ENCODE measurements around the gene MOV10. TPM values are rescaled to one million over a fixed set of nuclear protein-coding genes. Genes with fewer than 3 reads are reported as not detected.

Gene MOV10
- total and polyA plus RNA-seq, 10 of the 15 experiments (the other 5 are each of a cell fraction or from before 2014, with no cell fraction given), result 21.0 to 80.3 (median 49.8) TPM

- no peak for TF ChIP-seq MTA3 (IDR thresholded peaks at IDR 0.05; ENCODE audit: borderline replicate concordance, low read length)
- TF ChIP-seq SREBF2 (IDR thresholded peaks at IDR 0.05; ENCODE audit: low read length), result no peak
- TF ChIP-seq, protein P1, sequence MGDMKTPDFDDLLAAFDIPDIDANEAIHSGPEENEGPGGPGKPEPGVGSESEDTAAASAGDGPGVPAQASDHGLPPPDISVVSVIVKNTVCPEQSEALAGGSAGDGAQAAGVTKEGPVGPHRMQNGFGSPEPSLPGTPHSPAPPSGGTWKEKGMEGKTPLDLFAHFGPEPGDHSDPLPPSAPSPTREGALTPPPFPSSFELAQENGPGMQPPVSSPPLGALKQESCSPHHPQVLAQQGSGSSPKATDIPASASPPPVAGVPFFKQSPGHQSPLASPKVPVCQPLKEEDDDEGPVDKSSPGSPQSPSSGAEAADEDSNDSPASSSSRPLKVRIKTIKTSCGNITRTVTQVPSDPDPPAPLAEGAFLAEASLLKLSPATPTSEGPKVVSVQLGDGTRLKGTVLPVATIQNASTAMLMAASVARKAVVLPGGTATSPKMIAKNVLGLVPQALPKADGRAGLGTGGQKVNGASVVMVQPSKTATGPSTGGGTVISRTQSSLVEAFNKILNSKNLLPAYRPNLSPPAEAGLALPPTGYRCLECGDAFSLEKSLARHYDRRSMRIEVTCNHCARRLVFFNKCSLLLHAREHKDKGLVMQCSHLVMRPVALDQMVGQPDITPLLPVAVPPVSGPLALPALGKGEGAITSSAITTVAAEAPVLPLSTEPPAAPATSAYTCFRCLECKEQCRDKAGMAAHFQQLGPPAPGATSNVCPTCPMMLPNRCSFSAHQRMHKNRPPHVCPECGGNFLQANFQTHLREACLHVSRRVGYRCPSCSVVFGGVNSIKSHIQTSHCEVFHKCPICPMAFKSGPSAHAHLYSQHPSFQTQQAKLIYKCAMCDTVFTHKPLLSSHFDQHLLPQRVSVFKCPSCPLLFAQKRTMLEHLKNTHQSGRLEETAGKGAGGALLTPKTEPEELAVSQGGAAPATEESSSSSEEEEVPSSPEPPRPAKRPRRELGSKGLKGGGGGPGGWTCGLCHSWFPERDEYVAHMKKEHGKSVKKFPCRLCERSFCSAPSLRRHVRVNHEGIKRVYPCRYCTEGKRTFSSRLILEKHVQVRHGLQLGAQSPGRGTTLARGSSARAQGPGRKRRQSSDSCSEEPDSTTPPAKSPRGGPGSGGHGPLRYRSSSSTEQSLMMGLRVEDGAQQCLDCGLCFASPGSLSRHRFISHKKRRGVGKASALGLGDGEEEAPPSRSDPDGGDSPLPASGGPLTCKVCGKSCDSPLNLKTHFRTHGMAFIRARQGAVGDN (IDR thresholded peaks at IDR 0.05), result no peak
- TF ChIP-seq WRNIP1 (IDR thresholded peaks at IDR 0.05; ENCODE audit: borderline replicate concordance, low read depth, low read length), result no peak
- TF ChIP-seq MTA2 (IDR thresholded peaks at IDR 0.05; ENCODE audit: low read depth), result no peak
- TF ChIP-seq SUZ12 (IDR thresholded peaks at IDR 0.05; ENCODE audit: unreplicated experiment), result no peak
- TF ChIP-seq YY1 (IDR thresholded peaks at IDR 0.05; ENCODE audit: low read depth, low read length), result peak; percentile 61; the same call in 1 of the 2 replicates
- 0 out of 2 replicates have a peak, but pooled peaks have one; percentile 69 for TF ChIP-seq RB1 (IDR thresholded peaks at IDR 0.05; ENCODE audit: borderline replicate concordance)
- no peak for TF ChIP-seq ATF3 (IDR thresholded peaks at IDR 0.05; ENCODE audit: borderline replicate concordance, extremely low read depth, low read depth, low read length)
- TF ChIP-seq BCL11A (IDR thresholded peaks at IDR 0.05; ENCODE audit: low read depth, low read length), result no peak
- no peak for TF ChIP-seq STAT1 (conservative IDR thresholded peaks at IDR 0.05)
- TF ChIP-seq ATF7 (IDR thresholded peaks at IDR 0.05; ENCODE audit: low read depth), result no peak
- peak; percentile 93 to 99 (median 97); a peak in 5 of 6 replicates for TF ChIP-seq CTCF (IDR thresholded peaks at IDR 0.05 in 2 of 3, conservative IDR thresholded peaks at IDR 0.05 in 1 of 3; ENCODE audit: control insufficient read depth in 2 of 3, extremely low read depth in 1 of 3, insufficient read depth in 1 of 3, low read depth in 3 of 3, low read length in 3 of 3)
- no peak for TF ChIP-seq BMI1 (IDR thresholded peaks at IDR 0.05; ENCODE audit: borderline replicate concordance)
- TF ChIP-seq EZH2 (IDR thresholded peaks at IDR 0.05; ENCODE audit: borderline replicate concordance, control insufficient read depth, low read depth, low read length), result no peak
- no peak for TF ChIP-seq CBFB (IDR thresholded peaks at IDR 0.05; ENCODE audit: low read depth)
- no peak for TF ChIP-seq TBL1XR1 (IDR thresholded peaks at IDR 0.05; ENCODE audit: low read depth, low read length)
- TF ChIP-seq FOXK2 (IDR thresholded peaks at IDR 0.05), result no peak
- TF ChIP-seq CBX5 (IDR thresholded peaks at IDR 0.05; ENCODE audit: low read depth), result no peak
- TF ChIP-seq NKRF (conservative IDR thresholded peaks at IDR 0.05), result no peak
- no peak for TF ChIP-seq JUNB (IDR thresholded peaks at IDR 0.05)
- TF ChIP-seq MEF2B (IDR thresholded peaks at IDR 0.05; ENCODE audit: partially characterized antibody, poor library complexity, severe bottlenecking), result no peak
These were observed 41.8 kb downstream of the MOV10 start (continued) for GRCh38 chr1:112716133-112716720.

Data from GM12878 (cell line).